Transverse colon (tissue), 4 donors: Measurements from ENCODE around the gene LRPAP1. TPM values are rescaled to one million over a fixed set of nuclear protein-coding genes. Genes with fewer than 3 reads are reported as not detected.
A peak's percentile ranks its signal among the peaks of the same experiment; 100 is the strongest.

Experiments
- DNase-seq: peaks from one replicate; pipeline ENCODE4 v3.0.0-alpha.2; 2019
- H3K27ac ChIP-seq, 4 donors: fragments of 200-600 bp; sonication (generic); 2 replicates each; pipeline ENCODE4 v1.5.1; 2016 to 2018; ENCODE audit warnings: inconsistent platforms in 4 of 4
- H3K27me3 ChIP-seq: fragments of 200-600 bp; sonication (generic); 2 replicates; pipeline ENCODE4 v1.5.1; 2017; ENCODE audit warnings: inconsistent platforms
- H3K36me3 ChIP-seq, 4 donors: fragments of 200-600 bp; sonication (generic); 2 replicates each; pipeline ENCODE4 v1.5.1; 2017 to 2019; ENCODE audit warnings: inconsistent platforms in 4 of 4
- H3K4me1 ChIP-seq, 4 donors: fragments of 200-600 bp; sonication (generic); 2 replicates each; pipeline ENCODE4 v1.5.1; 2017 to 2020; ENCODE audit warnings: inconsistent platforms in 4 of 4
- H3K4me3 ChIP-seq, 4 donors: fragments of 200-600 bp; sonication (generic); 1 replicate in 1 of 4; 2 replicates in 3 of 4; pipeline versions ENCODE4 v1.5.1 to v1.6.1; 2017 to 2019; ENCODE audit warnings: inconsistent platforms in 4 of 4
- H3K9me3 ChIP-seq, 2 donors: fragments of 200-600 bp; sonication (generic); 2 replicates each; pipeline ENCODE4 v1.5.1; 2017 to 2019; ENCODE audit warnings: inconsistent platforms in 2 of 2
- CTCF ChIP-seq, 5 experiments: fragments of 200-600 bp in 3 of 5; fragments of 450-650 bp in 2 of 5; sonication (generic) in 3 of 5; IDR thresholded peaks; 1 replicate in 2 of 5; 2 replicates in 3 of 5; pipeline ENCODE4 v1.5.1; 2016 to 2017; ENCODE audit warnings: antibody characterized with exemption in 5 of 5, inconsistent platforms in 3 of 5, mild to moderate bottlenecking in 2 of 5, moderate library complexity in 1 of 5
- EP300 ChIP-seq: sonication (generic); formaldehyde crosslinking; IDR thresholded peaks from one replicate; pipeline ENCODE4 v1.6.1; 2017; ENCODE audit warnings: antibody characterized with exemption, low read depth
- POLR2A ChIP-seq: fragments of 450-650 bp; IDR thresholded peaks from one replicate; pipeline ENCODE4 v1.6.1; 2016; ENCODE audit warnings: antibody characterized with exemption, mild to moderate bottlenecking, moderate library complexity
- POLR2AphosphoS5 ChIP-seq, 3 donors: sonication (generic); formaldehyde crosslinking; IDR thresholded peaks; one replicate each; pipeline ENCODE4 v1.6.1; 2016; ENCODE audit warnings: antibody characterized with exemption in 3 of 3
- WGBS, 2 donors: methylation state at CpG; one replicate each; pipeline ENCODE4 v1.1.5; 2018; ENCODE audit warnings: low coverage in 1 of 2; 5-methylcytosine and 5-hydroxymethylcytosine counted together
- in situ Hi-C, 4 donors: fragments of 200-750 bp; cut with MboI; loops; one replicate each; pipeline versions ENCODE4 v1.15.0 to v1.15.1; 2017; ENCODE audit warnings: low sequenced_read_pairs in 3 of 4, low pct_ligation_motif_present in 1 of 4, low pct_unique_long_range_greater_than_20kb in 1 of 4
- intact Hi-C: fragments of 100-400 bp; cut with DNase I; formaldehyde crosslinking; loops from one replicate; pipeline ENCODE4 v1.15.1; 2023; ENCODE audit warnings: low total_unique reads
- total RNA-seq, 4 donors: library from RNA; depleted of rRNA; stranded (reverse); fragments of >200 nt; gene quantifications; one replicate each; pipeline ENCODE4 v1.1.0, GENCODE V29; 2016

Gene LRPAP1
- total RNA-seq, 4 donors from 2014 or later: 98.6 to 140 (median 115) TPM

GRCh38 chr4:3483471-3483921 lies 48.7 kb downstream of the LRPAP1 start:
- TF ChIP-seq EP300: no peak
- peak in 1 of 3 donors; percentile 19 for TF ChIP-seq POLR2AphosphoS5 (IDR thresholded peaks at IDR 0.05)
- no peak for DNase-seq
- H3K4me3 ChIP-seq: no peak overlapping the region
- H3K27me3 ChIP-seq: peaks cover 77% of the 10 kb centered on the region
- intact Hi-C loops: no loop called here
- H3K4me1 ChIP-seq: peaks cover 2 to 35% (median 25%) of the 10 kb centered on the region in 4 donors
- in situ Hi-C loops: no loop called here
- no peak overlapping the region for H3K27ac ChIP-seq
- H3K36me3 ChIP-seq: no peaks in the 10 kb centered on the region
- WGBS, 2 donors: 39% methylated on average over 20 of the region's 23 CpGs; no CpG with 5 or more reads in 1 of the 2 donors
- H3K9me3 ChIP-seq: no peaks in the 10 kb centered on the region

GRCh38 chr4:3482707-3483106 lies 49.5 kb downstream of the LRPAP1 start:
- peaks cover 76% of the 10 kb centered on the region for H3K27me3 ChIP-seq
- intact Hi-C loops (no loop called here), in situ Hi-C loops (no loop called here)
- TF ChIP-seq POLR2A (no peak), POLR2AphosphoS5 (IDR thresholded peaks at IDR 0.05) (no peak), EP300 (no peak), CTCF (IDR thresholded peaks at IDR 0.05) (no peak)
- no peak for DNase-seq
- WGBS, 2 donors: 74% methylated on average over 11 of the region's 12 CpGs; no CpG with 5 or more reads in 1 of the 2 donors
- no peaks in the 10 kb centered on the region for H3K36me3 ChIP-seq
- H3K4me3 ChIP-seq: no peak overlapping the region
- H3K4me1 ChIP-seq: peaks cover 2 to 35% (median 25%) of the 10 kb centered on the region in 4 donors
- no peak overlapping the region for H3K27ac ChIP-seq
- no peaks in the 10 kb centered on the region for H3K9me3 ChIP-seq

GRCh38 chr4:3481783-3482393 lies 50.3 kb downstream of the LRPAP1 start:
- H3K27ac ChIP-seq: peak overlapping the region in 1 of 4 donors; percentile 14
- H3K9me3 ChIP-seq: no peaks in the 10 kb centered on the region
- H3K27me3 ChIP-seq: peaks cover 77% of the 10 kb centered on the region
- DNase-seq: peak; percentile 50
- intact Hi-C loops: no loop called here
- in situ Hi-C loops: no loop called here
- 54 to 60% methylated on average over 1 to 19 of the region's 19 CpGs for WGBS, 2 donors
- H3K4me1 ChIP-seq: peaks cover 2 to 35% (median 25%) of the 10 kb centered on the region in 4 donors
- no peak overlapping the region for H3K4me3 ChIP-seq
- no peaks in the 10 kb centered on the region for H3K36me3 ChIP-seq
- TF ChIP-seq EP300 (no peak), POLR2A (no peak), CTCF (IDR thresholded peaks at IDR 0.05) (no peak), POLR2AphosphoS5 (IDR thresholded peaks at IDR 0.05) (no peak)

GRCh38 chr4:3481113-3481531 lies 51.1 kb downstream of the LRPAP1 start:
- intact Hi-C loops (no loop called here), in situ Hi-C loops (no loop called here)
- no peak overlapping the region for H3K27ac ChIP-seq
- TF ChIP-seq POLR2A (no peak), CTCF (IDR thresholded peaks at IDR 0.05) (no peak), POLR2AphosphoS5 (IDR thresholded peaks at IDR 0.05) (no peak), EP300 (no peak)
- H3K4me1 ChIP-seq: peaks cover 2 to 35% (median 25%) of the 10 kb centered on the region in 4 donors
- no peaks in the 10 kb centered on the region for H3K9me3 ChIP-seq
- 11 to 31% methylated on average over 3 to 5 of the region's 5 CpGs for WGBS, 2 donors
- H3K4me3 ChIP-seq: no peak overlapping the region
- peaks cover 70% of the 10 kb centered on the region for H3K27me3 ChIP-seq
- no peak for DNase-seq
- no peaks in the 10 kb centered on the region for H3K36me3 ChIP-seq
